ENCODE data around the gene TNF.

TNF gene

DNA sequence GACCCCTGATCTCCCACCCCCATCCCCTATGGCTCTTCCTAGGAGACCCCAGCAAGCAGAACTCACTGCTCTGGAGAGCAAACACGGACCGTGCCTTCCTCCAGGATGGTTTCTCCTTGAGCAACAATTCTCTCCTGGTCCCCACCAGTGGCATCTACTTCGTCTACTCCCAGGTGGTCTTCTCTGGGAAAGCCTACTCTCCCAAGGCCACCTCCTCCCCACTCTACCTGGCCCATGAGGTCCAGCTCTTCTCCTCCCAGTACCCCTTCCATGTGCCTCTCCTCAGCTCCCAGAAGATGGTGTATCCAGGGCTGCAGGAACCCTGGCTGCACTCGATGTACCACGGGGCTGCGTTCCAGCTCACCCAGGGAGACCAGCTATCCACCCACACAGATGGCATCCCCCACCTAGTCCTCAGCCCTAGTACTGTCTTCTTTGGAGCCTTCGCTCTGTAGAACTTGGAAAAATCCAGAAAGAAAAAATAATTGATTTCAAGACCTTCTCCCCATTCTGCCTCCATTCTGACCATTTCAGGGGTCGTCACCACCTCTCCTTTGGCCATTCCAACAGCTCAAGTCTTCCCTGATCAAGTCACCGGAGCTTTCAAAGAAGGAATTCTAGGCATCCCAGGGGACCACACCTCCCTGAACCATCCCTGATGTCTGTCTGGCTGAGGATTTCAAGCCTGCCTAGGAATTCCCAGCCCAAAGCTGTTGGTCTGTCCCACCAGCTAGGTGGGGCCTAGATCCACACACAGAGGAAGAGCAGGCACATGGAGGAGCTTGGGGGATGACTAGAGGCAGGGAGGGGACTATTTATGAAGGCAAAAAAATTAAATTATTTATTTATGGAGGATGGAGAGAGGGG, 1.9 kb upstream of the TNF start:
- DNase-seq (ENCODE audit: low read depth in 2 of 2) = no peak

DNA sequence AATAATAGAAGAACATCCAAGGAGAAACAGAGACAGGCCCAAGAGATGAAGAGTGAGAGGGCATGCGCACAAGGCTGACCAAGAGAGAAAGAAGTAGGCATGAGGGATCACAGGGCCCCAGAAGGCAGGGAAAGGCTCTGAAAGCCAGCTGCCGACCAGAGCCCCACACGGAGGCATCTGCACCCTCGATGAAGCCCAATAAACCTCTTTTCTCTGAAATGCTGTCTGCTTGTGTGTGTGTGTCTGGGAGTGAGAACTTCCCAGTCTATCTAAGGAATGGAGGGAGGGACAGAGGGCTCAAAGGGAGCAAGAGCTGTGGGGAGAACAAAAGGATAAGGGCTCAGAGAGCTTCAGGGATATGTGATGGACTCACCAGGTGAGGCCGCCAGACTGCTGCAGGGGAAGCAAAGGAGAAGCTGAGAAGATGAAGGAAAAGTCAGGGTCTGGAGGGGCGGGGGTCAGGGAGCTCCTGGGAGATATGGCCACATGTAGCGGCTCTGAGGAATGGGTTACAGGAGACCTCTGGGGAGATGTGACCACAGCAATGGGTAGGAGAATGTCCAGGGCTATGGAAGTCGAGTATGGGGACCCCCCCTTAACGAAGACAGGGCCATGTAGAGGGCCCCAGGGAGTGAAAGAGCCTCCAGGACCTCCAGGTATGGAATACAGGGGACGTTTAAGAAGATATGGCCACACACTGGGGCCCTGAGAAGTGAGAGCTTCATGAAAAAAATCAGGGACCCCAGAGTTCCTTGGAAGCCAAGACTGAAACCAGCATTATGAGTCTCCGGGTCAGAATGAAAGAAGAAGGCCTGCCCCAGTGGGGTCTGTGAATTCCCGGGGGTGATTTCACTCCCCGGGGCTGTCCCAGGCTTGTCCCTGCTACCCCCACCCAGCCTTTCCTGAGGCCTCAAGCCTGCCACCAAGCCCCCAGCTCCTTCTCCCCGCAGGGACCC, 981 bp upstream of the TNF start:
- no peak for DNase-seq (ENCODE audit: low read depth in 2 of 2)

DNA sequence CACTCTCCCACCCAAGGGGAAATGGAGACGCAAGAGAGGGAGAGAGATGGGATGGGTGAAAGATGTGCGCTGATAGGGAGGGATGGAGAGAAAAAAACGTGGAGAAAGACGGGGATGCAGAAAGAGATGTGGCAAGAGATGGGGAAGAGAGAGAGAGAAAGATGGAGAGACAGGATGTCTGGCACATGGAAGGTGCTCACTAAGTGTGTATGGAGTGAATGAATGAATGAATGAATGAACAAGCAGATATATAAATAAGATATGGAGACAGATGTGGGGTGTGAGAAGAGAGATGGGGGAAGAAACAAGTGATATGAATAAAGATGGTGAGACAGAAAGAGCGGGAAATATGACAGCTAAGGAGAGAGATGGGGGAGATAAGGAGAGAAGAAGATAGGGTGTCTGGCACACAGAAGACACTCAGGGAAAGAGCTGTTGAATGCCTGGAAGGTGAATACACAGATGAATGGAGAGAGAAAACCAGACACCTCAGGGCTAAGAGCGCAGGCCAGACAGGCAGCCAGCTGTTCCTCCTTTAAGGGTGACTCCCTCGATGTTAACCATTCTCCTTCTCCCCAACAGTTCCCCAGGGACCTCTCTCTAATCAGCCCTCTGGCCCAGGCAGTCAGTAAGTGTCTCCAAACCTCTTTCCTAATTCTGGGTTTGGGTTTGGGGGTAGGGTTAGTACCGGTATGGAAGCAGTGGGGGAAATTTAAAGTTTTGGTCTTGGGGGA, 754 bp downstream of the TNF start:
- DNase-seq (ENCODE audit: low read depth in 2 of 2) = no peak

DNA sequence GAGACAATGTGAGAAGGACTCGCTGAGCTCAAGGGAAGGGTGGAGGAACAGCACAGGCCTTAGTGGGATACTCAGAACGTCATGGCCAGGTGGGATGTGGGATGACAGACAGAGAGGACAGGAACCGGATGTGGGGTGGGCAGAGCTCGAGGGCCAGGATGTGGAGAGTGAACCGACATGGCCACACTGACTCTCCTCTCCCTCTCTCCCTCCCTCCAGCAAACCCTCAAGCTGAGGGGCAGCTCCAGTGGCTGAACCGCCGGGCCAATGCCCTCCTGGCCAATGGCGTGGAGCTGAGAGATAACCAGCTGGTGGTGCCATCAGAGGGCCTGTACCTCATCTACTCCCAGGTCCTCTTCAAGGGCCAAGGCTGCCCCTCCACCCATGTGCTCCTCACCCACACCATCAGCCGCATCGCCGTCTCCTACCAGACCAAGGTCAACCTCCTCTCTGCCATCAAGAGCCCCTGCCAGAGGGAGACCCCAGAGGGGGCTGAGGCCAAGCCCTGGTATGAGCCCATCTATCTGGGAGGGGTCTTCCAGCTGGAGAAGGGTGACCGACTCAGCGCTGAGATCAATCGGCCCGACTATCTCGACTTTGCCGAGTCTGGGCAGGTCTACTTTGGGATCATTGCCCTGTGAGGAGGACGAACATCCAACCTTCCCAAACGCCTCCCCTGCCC, 1.7 kb downstream of the TNF start:
- no peak for DNase-seq (ENCODE audit: low read depth in 2 of 2)

DNA sequence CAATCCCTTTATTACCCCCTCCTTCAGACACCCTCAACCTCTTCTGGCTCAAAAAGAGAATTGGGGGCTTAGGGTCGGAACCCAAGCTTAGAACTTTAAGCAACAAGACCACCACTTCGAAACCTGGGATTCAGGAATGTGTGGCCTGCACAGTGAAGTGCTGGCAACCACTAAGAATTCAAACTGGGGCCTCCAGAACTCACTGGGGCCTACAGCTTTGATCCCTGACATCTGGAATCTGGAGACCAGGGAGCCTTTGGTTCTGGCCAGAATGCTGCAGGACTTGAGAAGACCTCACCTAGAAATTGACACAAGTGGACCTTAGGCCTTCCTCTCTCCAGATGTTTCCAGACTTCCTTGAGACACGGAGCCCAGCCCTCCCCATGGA, 2.2 kb downstream of the TNF start:
- no peak for DNase-seq (ENCODE audit: low read depth in 2 of 2)

DNA sequence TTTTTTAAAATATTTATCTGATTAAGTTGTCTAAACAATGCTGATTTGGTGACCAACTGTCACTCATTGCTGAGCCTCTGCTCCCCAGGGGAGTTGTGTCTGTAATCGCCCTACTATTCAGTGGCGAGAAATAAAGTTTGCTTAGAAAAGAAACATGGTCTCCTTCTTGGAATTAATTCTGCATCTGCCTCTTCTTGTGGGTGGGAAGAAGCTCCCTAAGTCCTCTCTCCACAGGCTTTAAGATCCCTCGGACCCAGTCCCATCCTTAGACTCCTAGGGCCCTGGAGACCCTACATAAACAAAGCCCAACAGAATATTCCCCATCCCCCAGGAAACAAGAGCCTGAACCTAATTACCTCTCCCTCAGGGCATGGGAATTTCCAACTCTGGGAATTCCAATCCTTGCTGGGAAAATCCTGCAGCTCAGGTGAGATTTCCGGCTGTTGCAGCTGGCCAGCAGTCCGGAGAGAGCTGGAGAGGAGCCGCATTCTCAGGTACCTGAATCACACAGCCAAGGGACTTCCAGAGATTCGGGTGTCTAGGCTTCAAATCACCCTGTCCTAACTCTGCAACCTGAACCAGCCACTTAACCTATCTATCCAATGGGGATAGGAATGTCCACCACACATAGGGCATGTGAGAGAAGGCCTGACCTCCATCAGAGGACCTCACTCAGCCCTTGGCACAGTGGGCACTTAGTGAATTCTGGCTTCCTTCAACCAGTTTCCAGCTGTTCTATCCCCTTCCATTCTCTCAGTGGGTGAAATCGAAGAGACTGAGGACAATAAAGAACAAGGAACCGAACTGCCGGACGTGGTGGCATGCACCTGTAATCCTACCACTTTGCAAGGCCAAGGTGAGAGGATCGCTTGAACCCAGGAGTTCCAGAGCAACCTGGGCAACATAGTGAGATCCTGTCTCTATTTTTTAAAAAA, 3.1 kb downstream of the TNF start:
- no peak for DNase-seq (ENCODE audit: low read depth in 2 of 2)

DNA sequence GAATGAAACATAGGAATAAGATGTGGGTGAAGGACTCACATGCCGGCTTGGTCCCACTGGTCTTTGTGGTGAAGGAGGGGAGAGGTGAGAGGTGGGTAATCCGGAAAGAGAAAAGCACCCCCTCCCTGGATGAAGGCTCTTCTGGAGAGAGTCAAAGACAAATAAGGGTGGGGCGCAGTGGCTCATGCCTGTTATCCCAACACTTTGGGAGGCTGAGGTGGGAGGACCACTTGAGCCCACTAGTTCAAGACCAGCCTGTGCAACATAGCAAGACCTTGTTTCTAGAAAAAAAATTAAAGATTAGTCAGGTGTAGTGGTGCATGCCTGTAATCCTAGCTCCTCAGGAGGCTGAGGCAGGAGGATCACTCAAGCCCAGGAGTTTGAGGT, 3.7 kb downstream of the TNF start:
- DNase-seq (ENCODE audit: low read depth in 2 of 2) = no peak

DNA sequence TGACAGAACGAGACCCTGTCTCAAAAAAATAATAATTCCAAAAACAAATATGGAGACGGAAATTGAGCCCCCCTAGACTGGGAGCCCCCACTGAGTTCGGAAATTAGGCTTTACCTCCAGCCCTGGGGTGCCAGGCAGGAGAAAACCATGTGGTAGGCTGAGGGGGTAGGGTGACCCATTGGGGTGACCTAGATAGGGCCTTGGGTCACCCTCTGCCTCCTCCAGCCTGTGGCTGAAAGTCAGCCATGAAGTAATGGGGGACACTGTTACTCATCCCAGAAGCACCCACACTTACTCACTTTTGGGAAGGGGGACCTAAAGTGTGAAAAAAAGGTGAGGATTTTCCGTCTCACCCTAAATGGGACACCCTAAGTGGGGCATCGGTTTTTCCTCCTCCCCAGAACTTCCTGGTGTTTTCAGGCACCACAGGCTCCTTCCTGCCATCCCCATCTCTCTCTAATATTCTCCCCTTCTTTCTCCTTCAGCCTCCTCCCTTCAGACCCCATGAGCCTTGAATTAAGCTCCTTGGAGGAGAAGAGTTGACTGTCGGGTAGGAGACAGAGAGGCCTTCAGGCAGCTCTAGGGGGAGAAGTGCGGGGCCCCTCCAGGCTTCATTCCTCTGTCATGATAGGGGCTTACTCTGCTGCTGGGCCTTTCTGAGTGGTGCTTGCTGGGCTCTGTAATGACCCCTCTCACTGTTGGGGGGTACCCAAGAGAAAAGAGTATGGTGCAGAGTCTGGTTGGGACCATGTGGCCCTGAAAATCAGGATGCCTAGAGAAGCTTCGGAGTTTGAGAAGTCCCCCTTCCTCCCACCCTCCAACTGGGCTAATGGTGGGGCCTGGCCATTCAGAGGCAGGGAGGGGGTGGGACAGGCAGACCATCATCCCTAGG, 4.4 kb downstream of the TNF start:
- no peak for DNase-seq (ENCODE audit: low read depth in 2 of 2)

DNA sequence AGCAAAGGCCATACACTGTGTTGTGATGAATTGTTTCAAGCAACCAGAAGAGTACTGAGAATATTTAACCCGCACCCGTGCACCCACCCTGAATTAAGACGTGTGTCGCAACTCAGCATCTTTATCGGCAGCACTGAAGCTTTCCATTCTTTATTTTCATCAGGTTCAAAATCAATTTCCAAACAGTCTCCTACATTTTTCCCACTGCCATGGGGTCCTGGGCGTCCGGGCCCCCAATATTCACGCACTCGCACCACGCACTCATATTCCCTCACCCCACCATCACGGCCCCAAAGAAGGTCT, 5.0 kb downstream of the TNF start:
- no peak for DNase-seq (ENCODE audit: low read depth in 2 of 2)

DNA sequence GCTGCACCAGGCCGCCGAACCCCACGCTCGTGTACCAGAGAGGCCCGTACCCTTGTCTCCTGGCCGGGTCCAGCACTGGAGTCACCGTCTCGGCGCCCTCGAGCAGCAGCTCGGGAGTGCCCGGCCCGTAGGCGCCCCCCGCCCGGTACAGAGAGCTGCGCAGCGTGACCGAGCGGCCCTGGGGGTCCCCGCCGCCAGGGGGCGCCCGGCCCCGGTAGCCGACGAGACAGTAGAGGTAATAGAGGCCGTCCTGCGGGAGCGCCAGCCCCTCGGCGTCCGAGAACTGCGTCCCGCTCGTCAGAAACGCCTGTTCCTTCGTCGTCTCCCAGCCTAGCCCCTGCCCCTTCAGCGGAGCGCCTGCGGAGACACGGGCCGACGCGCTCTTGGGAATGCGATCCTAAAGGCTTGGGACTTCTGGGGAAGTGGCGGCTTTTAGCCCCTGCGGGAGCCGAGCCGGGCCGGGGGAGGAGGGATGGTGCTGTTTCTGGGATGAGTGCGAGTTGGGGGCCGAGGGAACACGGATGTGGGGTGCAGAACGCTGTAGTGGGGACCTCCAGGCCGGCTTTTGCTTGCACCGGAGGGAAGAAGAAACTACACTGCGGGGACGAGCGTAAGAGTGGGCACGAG, 5.6 kb downstream of the TNF start:
- peak; percentile 85 to 87 for DNase-seq (ENCODE audit: low read depth in 2 of 2)

DNA sequence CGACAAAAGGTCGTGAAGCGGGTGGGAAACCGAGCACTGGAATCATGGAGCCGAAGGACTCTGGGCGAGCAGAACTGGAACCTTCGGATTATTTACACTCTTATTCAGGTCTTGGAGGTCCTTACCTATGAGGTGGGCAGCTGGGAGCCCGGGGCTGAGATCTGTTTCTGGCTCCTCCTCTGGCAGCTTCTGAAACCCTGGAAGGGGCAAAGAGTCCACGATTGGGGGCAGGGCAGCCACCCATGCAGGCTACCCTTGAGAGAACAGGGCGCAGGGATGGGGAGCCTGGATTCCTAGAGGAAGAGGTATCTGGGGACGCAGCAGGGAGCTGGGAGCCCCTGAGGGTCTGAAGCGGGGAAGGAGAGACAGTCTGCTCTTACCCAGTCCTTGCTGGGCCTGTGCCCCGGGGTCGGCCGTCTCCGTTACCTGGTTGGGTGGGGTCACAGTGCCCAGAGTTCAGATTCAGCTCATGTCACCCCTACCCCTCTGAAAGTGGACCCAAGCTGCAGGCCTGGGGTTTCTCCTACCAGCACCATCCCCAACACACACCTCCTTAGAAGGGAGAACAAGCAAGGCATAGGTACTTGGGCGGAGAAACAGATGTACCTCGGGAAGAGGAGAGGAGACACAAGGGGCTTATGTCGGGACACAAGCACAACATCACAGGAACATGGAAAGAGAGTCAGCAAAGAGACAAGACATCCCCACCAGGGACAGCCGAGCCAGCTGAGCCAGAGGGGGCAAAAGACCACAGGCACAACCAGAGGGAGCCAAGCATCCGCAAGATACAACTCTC, 6.3 kb downstream of the TNF start:
- DNase-seq (ENCODE audit: low read depth in 2 of 2) = no peak

DNA sequence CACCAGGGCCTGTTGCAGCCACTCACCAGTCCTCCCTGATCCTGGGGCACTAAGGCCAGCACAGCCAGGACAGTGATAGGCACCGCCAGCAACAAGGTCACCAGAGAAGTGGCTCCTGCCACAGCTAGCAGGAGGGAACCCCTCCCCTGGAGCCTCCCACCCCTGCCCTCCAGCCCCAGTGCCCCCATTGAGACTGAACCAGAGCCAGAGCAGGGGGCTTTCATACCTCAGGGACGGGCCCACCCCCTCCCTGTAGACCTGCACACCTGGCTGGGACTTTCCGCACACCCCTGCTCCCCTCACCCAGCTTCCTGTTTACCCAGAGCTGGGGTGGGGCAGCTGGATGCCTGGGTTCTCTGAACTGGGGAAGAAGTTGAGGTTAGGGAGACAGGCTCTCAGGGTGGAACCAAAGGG, 6.9 kb downstream of the TNF start, which contains the start of gene LTB:
Gene LTB, minus strand, starts transcription at position 195 of the 414 bp plus-strand sequence. Its CDS starts 7 bp downstream, at position 188.
- DNase-seq (ENCODE audit: low read depth in 2 of 2) = no peak

DNA sequence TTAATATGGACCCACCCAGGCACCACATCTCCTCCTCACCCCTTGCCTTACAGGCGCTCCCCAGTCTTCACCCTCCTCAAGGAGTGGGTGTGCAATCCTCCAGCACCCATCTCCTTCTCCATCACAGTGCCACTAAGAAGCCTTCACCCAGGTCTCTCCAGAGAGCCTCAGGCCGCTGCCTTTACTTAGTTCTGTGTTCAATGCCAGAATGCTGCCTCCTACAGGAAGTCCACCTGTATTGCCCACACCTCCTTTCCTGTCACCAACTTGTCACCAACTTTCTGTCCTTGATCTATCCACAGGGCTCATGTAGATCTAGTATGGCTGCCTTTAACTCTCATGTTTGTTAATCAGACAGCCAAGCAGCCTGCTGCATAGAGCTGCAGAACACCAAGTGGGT, 10.1 kb downstream of the TNF start:
- no peak for DNase-seq (ENCODE audit: low read depth in 2 of 2)

DNA sequence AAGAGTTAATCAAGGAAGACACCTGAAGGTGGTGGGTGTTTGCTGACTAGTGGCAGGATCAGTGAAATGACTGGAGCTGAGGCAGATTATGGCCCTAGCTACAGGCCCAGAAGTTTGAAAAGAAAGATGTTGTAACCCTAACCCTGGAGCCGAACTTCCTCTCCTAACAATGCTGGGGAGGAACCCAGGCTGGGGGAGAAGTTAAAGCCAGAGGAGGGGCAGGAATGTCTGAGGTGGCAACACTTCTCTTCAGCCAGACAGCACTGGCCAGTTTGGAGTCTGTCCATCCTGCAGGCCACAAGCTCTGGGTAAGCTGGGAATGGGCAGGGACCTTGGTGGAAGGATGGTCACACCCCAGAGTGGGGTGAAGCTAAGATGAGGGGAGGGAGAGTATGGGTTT, 10.6 kb downstream of the TNF start, which contains the start of gene LST1:
Gene LST1, plus strand, starts transcription at position 270 of the 400 bp plus-strand sequence. CDS start 1,023 bp downstream, outside the sequence.
- no peak for DNase-seq (ENCODE audit: low read depth in 2 of 2)

DNA sequence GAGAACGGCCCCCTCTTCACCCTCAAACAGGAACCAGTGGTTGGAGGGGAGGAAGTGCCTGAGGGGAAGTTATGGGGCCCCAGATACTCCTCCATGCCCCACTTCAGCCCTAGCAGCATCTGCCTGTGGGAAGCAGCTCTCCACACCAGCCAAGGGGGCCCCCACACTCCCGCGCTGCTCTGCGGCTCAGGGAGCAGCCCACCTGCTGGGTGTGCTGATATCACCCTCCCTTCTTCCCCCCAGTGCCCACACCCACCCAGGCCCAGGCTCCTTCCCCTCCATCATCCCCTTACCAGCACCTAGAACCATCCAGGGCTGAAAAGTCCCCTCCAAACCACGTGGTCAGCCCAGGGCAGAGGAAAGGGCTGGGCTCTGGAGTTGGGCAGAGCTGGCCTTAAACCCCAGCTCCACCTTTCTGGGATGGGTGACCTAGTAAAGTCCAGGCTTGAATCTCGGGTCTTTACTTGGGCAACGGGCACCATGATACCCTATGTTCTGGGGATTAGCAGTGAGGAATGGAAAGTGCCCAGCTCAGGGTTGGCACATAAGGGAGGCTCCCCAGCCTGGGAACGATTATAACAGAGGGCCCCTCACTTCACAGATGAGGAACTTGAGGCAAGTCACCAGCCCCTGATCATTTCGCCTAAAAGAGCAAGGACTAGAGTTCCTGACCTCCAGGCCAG, 11.4 kb downstream of the TNF start:
- DNase-seq (ENCODE audit: low read depth in 2 of 2) = no peak

DNA sequence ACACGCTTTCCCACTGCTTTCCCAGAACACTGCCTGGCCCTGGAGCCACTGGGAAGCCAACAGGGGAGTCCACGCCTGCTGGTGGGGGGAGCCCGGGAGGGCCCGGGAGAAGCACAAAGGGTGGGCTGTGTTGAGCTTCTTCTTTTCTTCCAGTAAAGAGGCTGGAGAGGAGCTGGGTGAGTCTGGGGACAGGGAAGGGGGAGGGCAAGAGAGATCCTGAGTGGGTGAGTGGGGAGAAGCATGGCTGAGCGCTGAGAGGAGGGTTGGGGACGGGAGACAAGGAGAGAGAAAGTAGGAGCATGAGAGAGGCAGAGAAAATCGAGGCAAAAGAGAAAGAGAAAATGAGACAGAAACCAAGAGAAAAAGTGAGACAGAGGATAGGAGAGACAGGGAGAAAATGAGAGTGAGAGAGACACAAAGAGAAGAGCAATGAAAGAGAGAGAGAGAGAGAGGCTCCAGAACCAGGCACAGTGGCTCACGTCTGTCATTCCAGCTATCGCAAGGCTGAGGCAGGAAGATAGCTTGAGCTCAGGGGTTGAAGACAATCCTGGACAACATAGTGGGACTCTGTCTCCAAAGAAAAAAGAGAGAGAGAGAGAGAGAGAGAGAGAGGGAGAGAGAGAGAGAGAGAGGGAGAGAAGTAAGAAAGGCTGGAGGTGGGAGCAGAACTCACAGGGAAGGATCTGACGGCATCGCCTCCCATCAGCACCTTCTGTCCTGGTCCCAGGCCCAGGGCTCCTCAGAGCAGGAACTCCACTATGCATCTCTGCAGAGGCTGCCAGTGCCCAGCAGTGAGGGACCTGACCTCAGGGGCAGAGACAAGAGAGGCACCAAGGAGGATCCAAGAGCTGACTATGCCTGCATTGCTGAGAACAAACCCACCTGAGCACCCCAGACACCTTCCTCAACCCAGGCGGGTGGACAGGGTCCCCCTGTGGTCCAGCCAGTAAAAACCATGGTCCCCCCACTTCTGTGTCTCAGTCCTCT, 12.7 kb downstream of the TNF start:
- no peak for DNase-seq (ENCODE audit: low read depth in 2 of 2)
